ENCODE measurements around the gene ACTL6A. TPM values are rescaled to one million over a fixed set of nuclear protein-coding genes. Genes with fewer than 3 reads are reported as not detected.
A peak's percentile ranks its signal among the peaks of the same experiment; 100 is the strongest.
"Not testable (repeated sequence)": the region's sequence is repeated elsewhere in the genome, so short reads cannot be mapped to it uniquely, and the experiment has no call there.

ACTL6A gene
- total RNA-seq (2014; rRNA removed; shearing (Covaris generic)), result 293 and 321 TPM in 2 replicates

DNA sequence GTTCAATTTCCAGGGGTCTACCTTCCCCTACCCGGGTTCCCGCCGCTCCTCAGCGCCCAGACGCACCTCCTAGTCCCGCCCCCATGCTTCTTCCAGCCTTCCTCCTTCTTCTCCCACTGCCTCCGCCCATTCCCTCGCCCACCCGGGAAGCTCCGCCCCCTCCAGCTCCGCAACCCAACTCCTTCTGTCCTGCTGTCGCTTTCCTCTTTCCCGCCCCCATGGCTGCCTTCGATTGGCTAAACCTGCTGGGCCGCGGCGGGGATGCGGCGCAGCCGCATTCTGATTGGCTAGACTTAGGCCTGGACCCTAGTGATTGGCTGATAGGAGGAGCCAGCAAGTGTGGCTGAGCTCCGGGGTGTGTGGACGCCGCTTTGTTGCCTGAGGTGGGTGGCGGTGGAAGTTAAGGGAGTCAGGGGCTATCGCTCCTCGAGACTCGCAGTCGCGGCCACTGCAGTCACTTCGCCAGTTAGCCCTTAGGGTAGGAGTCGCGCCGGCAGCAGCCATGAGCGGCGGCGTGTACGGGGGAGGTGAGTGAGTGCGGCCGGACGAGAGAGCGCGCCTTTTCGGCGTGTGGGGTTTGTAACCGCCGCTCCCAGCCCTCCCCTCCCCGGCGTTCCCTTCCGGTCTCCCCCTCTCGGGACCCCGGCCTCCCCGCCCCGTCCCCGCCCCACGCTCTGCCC lies at the start of gene ACTL6A:
Gene ACTL6A, plus strand, starts transcription at position 336 of the 680 bp plus-strand sequence. Its CDS starts 167 bp downstream, at position 503.
- peak; percentile 100 for DNase-seq (ENCODE audit: low spot score)

DNA sequence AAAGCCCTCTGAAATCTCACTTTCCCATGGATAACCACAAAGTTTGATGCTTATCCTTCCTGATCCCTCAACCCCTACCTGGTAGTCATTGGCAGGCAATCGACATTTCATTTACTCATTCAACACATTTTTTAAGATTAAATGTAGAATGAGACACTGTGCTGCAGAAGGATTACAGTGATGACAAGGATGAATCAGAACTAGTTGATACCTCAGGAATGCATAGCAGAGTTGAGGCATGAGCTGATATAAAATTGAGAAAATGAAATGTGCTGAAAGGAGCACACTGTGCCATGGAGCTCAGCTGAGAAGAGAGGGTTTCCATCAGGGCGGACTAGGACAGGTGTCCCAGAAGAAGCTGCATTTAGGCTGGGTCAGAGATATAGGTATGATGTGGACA lies 48.9 kb upstream of the ACTL6A start:
- no peak for DNase-seq (ENCODE audit: low spot score)

DNA sequence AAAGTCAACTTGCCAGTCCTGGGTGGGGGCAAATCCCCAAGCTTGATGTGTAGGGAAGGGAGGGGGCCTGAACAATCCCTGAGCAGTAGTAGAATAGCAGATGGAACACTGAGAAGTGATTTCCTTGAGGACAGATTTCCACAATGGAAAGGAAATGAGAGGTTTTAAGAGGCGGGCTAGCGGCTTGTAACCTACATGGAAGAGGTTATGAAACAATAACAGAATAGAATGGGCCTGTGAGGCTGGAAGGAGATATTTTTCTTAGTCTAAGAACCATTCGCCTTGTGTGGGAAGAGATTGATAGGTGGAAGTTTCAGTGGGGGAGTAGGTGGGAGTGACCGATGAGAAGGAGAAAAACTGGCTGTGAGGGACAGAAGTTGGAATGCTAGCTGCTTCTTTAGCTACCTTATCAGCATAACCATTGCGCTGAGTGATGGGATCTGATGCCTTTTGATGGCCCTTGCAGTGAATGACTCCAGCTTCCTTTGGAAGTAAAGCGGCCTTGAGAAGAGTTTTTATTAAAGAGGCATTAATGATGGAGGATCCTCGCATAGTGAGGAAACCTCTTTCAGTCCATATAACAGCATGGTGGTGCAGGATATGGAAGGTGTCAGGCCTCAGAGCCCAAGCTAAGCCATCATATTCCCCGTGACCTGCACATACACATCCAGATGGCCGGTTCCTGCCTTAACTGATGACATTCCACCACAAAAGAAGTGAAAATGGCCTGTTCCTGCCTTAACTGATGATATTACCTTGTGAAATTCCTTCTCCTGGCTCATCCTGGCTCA lies 46.1 kb upstream of the ACTL6A start:
- DNase-seq (ENCODE audit: low spot score), result not testable (repeated sequence)

DNA sequence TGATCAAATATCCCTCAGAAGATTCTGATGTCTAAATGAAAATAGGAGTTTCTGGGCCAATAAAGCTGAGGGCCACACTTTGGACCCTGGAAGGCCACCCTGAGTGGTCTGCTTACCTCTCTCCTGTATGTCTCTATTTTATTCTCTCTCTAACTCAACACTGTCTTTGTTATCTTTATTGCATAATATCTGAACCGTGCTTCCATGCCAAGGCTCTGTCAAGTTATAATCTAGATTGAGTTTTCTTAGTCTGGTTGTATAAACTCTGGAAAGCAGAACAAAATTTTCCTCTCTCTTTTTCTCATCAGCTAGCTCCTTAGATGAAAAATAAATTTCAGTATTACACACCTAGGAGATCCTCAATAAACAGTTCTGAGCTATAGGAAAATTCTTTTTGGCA lies 36.2 kb upstream of the ACTL6A start:
- DNase-seq (ENCODE audit: low spot score), result no peak

DNA sequence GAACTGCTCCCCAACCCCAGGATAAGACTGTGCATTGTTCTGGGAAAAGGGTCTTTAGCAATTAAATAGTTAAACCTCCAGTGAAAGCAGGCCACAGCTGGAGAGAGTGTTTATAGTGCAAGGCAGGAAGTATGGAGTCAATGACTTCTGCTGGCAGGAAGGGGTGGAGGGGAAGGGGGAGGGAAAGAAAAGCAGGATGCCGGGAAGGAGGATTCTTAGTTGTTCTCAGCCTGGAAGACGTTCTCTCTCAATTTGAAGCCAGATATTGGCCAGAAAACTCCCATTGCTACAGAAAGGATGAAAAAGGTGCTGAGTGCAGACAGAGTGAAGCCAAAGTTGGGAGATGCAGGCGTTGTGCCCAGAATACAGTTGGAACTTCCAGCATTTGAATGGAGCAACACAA lies 35.7 kb upstream of the ACTL6A start:
- peak; percentile 79 for DNase-seq (ENCODE audit: low spot score)

DNA sequence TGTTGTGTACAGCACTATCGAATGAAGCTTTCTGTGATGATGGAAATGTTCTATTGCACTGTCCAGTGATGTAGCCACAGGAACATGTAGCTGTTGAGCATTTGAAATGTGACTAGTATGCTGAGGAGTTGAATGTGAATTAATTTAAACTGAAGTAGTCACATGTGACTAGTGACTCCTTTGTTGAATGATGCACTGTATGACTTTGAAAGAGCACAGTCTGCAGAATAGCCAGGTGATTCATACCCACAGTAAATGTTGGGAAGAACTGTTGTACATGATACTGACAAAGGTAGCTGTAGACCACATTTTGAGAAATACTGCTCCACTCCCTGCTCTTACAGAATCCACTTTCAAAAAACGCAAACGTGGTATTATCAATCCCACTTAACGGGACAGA lies 34.0 kb upstream of the ACTL6A start:
- peak; percentile 25 for DNase-seq (ENCODE audit: low spot score)

DNA sequence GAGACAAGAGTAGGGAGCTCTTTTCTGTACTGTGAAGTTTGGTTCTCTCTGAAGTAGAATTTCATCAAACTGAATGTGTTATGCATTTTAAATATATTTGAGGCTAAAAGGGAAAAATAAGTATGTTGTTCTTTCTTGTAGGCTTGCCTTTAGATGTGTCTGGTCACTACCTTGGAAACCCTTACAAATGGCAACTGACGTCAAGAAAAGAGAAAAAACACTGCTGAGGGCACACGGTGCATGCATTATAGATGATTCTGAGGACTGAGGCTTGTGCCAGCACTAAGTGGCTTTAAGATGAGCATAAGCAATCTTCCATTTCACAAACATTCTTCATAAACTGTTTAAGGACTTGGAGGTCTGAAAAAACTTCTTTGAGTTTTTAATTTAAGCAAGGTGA lies 31.1 kb upstream of the ACTL6A start:
- no peak for DNase-seq (ENCODE audit: low spot score)

DNA sequence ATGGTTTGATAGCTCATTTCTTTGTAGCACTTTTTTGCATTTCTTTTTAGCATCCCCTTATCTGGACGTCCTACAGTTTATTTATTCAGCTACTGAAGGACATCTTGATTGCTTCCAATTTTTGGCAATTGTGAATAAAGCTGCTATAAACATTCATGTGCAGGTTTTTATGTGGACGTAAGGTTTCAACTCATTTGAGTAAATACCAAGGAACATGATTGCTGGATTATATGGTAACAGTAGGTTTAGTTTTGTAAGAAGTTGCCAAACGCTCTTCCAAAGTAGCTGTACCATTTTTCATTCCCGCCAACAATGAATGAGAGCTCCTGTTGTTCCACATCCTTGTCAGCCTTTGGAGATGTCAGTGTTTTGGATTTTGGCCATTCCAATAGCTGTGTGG lies 29.5 kb upstream of the ACTL6A start:
- DNase-seq (ENCODE audit: low spot score), result no peak

DNA sequence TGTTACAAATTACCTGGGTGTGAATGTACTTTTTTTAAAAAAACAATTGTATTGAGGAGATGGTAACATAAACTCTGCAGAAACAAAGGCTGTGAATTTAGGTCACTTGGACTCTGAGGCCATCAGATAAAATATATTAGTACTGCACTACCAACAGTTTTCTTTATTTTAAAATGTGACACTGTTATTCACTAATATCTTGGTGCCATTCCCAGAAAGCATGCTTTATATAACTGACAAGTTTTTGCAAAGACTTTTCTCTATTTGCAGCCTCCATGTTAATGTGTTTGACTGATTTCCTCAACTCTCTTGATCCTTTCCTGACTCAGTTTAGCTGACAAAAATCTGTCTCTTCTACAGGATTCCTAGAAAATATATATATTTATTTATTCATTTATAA lies 26.5 kb upstream of the ACTL6A start:
- no peak for DNase-seq (ENCODE audit: low spot score)

DNA sequence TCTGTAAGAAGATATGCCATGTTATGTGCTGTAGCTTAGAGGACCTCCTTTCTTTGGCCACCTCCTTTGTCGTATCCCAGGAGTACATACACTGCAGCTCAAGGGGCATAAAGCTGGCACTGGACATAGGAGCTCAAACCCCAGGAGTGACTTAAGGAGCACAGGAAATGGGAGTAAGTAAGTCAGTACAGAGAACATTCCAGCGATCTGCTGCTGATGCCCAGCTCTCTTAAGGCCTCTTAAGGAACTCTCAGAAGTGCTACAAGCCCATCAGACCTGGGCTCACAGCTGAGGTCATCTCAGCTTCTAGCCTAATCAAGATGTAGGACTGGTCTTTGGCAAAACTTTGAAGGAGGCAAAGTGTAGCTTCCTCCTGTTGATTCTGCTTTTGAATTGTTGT lies 21.6 kb upstream of the ACTL6A start:
- no peak for DNase-seq (ENCODE audit: low spot score)

DNA sequence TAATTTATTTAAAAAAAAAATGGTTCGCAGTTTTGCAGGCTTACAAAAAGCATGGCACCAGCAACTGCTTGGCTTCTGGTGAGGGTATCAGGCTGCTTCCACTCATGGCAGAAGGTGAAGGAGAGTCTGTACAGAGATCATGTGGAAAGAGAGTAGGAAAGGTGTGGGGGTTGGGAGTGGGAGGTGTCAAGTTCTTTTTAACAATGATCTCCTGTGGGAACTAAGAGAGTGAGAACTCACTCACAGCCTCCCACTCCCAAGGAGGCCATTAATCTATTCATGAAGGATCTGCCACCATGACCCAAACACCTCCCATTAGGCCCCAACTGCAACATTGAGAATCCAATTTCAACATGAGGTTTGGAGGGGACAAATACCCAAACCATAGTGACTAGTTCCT lies 21.1 kb upstream of the ACTL6A start:
- no peak for DNase-seq (ENCODE audit: low spot score)

DNA sequence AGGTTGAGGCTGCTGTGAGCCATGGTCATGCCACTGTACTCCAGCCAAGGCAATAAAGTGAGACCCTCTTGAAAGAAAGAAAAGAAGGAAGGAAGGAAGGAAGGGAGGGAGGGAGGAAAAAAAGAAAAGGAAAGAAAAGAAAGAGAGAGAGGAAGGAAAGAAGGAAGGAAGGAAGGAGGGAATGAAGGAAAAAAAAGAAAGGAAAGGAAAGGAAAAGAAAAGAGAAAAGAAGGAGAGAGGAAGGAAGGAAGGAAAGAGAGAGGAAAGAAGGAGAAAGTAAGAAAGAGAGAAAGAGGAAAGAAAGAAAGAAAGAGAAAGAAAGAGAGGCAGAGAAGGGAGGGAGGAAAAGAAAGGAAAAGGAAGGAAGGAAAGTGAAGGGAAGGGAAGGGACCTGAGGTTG lies 20.4 kb upstream of the ACTL6A start:
- DNase-seq (ENCODE audit: low spot score), result no peak

DNA sequence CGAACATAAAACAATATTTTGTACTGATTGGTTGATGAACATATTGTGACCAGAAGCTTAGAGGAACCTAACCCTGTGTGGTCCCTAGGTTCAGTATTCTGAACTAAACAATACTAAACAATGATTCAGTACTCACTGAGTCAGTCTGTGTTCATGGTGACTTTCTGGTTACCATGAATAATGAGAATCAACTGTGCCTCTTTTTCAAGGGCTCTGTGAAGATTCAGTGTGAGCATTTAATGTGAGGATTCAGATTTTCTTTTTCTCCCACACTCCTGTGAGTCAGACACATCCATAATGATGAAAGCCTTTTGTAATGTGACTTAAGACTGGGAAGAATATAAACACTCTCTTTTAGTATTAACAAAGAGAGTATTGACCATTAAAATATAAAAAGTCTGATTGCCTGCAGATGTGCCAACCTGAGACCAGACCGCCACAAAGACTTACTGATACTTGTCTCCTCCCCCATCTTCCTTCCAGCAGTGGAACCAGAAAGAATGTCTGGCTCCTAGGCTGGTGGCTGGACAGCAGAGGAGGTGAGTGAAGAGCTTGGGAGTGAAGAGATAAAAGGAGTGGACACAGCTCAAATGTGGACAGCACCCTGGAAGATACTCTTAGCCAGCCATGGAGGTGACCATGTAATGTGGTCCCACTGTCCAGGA lies 17.6 kb upstream of the ACTL6A start:
- peak; percentile 29 for DNase-seq (ENCODE audit: low spot score)

DNA sequence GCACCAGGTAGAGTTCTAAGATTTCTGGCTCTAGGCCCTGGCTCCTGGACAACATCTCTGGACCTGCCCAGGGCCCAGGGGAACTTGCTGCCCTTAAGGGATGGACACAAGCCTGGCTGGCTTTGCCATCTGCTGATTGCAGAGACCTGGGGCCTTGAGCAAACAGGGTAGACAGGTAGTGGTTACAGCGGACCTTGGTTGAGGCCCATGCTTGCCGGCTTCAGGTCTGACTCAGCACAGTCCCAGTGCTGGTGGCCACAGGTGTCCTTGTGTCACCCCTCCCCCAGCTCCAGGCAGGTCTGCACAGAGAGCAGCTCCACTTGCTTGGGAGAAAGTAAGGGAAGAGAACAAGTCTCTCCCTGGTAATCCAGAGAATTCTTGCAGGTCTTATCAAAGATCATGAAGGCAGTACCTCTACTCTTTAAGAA lies 15.9 kb upstream of the ACTL6A start:
- no peak for DNase-seq (ENCODE audit: low spot score)

DNA sequence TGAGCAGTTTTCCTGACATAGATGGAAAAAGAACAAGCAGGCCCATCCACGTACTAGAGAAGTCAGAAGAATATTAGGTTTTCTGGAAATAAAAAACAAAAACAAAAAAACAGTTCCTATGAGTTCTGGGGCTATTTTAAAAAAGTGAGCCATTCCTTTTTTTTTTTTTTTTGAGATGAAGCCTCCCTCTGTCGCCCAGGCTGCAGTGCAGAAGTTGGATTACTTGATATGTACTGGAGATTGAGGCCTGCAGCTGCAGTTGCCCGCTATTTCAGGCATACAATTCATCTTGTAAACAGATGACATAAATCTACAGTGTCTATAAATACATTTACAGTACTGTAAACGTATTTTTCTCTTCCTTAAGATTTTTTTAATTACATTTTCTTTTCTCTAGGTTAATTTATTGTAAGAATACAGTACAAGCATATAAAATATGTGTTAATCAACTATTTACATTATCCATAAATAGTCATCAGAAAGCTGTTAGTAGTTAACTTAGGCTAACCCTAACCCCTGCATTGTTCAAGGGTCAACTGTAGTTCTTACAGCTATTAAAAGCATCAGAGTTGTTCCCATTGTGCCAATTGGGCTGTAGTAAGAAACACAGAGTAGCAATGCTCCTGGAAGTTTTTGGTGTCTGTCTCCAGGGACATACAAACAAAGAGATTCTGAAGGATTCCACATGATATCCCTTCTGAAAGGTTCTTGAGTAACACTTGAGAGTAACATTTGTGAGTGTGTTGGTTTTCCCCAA lies 11.2 kb upstream of the ACTL6A start:
- DNase-seq (ENCODE audit: low spot score), result no peak

DNA sequence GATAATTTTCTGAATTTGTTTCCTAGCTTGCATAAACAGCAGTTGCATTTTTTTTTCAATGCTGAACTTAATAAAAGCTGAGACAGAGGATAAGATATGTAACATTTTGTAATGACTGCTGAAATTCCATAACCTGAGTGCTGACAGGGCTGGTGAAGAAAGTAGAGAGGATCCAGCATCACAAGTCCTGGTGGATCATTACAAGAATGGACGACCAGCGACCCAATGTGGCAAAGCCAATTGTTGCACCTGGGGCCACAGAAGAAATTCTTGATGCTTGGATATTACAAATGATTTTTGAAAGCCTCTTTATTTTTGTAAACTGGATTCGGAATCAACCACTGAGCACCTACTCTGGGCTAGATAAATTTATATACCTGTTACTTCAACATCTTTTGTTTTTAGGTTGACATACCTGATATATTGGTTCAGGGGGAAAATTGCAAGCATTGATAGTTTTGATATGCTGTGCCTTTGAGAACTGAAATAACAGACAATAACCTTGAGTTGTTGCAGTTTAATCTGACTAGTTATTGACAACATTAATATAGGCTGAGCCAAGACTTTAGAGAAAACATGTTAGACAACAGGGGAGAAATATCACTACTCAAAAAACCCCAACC lies 3.9 kb upstream of the ACTL6A start:
- peak; percentile 82 for DNase-seq (ENCODE audit: low spot score)

DNA sequence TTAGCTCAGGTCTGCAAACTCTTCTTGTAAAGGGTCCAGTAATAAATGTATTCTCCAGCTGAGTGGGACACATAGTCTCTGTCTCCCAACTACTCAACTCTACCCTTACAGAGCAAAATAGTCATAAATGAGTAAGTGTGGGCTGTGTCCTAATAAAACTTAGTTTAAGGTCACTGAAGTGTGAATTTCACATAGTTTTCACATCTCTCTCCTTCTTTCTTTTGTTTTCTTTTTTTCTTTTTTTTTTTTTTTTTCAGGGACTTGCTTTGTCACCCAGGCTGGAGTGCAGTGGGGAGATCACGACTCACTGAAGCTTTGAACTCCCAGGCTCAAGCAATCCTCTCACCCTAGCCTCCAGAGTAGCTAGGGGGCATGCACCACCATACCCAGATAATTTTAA lies 1.9 kb upstream of the ACTL6A start:
- DNase-seq (ENCODE audit: low spot score), result no peak

DNA sequence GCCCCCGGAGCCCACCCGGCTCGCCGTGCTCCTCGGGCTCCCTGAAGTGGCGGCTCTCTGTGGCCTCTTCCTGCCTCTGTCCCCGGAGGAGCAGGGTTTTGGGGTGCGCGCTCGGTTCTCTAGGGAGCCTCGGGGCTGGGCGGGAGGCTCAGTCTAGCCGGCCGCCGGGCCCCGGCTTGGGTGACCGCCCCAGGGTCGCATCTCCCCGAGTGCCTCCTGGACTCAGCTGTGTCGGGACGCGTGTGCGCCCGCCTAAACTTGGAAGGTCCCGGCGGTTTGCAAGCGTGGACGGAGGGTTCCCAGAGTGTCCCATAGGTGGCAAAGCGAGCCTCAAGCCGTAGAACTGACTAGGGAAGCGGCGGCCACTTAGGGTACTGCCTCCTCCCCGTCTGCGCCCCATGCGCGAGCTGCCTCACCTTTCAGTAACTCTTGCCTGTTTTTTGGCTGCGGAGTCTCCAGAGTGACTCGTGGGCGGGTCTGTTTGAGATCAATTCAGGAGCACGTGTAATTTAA lies 601 bp downstream of the ACTL6A start:
- peak; percentile 77 for DNase-seq (ENCODE audit: low spot score)

DNA sequence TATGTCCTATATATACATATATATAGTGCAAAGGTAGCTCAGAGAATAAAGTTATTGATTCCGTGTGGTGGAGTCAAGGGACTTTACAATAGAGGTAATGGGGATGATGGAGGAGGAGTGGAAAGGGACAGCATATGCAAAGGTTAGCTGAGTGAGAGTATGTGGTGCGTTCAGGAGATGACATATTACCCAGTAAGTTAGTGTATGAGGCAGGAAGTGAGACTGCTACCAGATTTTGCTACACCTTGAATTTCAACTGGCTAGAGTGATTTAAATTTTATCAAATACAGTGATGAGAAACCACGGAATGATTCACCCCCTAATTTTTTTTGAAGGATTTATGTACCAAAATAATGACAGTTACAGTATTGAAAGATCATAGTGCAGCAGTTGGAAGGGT lies 2.8 kb downstream of the ACTL6A start:
- DNase-seq (ENCODE audit: low spot score), result peak; percentile 23

DNA sequence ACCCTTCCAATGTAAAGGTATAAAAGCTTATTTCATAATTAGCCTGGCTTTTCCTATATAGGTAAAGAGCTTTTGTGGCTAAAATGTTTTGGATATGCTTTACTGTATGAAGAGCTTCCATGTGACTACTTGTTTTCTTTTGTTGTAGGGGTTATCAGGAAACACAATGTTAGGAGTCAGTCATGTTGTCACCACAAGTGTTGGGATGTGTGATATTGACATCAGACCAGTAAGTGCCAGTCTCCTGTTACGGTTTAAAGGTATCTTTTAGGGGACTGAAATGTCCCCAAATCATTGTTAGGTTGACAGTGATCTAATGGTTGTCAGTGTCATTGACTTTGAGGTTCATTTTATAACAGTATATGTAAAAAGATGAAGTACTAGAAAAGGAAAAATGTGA lies 18.3 kb downstream of the ACTL6A start:
- no peak for DNase-seq (ENCODE audit: low spot score)

DNA sequence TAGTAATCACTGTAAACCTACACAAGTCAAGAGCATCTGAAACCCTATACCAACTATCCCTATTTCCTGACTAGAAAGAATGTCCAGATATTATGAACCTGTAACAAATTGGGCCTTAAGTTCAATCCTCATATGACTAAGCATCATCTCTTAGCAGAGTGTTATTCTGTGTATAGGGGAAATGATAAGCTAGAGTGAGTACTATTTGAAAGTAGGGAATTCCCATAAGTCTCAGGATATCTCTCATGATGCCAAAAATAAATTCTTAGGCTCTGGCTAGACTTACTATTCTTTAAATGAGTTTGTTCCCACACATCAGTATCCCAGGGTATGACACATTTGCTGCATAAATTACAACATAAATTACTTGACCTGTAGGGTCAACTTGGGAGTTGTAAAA lies 26.4 kb downstream of the ACTL6A start:
- DNase-seq (ENCODE audit: low spot score), result peak; percentile 41

Data from A172 (cell line).